ENCODE data around the gene ARMS2. TPM values are rescaled to one million over a fixed set of nuclear protein-coding genes. Genes with fewer than 3 reads are reported as not detected.

The ARMS2 gene
- total RNA-seq, 2 experiments from 2014 or later: not detected

GRCh38 chr10:122505011-122505410 lies 50.6 kb downstream of the ARMS2 start:
- Histone ChIP-seq H3K79me2 (ENCODE audit: insufficient read depth, low read depth, low read length) (no peaks in the 10 kb centered on the region), H3K9me3 (ENCODE audit: low read length) (no peaks in the 10 kb centered on the region), H2AFZ (ENCODE audit: low read length) (no peak overlapping the region), H3K27ac (ENCODE audit: low read depth, low read length, poor library complexity, severe bottlenecking) (no peak overlapping the region), H4K20me1 (ENCODE audit: insufficient read depth, low read length) (no peaks in the 10 kb centered on the region), H3K4me1 (ENCODE audit: insufficient read depth, low read length, poor library complexity, severe bottlenecking) (no peaks in the 10 kb centered on the region), H3K4me3 (ENCODE audit: low read depth, low read length, poor library complexity, severe bottlenecking) (no peak overlapping the region), H3K36me3 (ENCODE audit: insufficient read depth, low read length) (no peaks in the 10 kb centered on the region), H3K4me2 (ENCODE audit: low read length) (no peak overlapping the region), H3K9me2 (ENCODE audit: insufficient read depth, low read length) (no peaks in the 10 kb centered on the region)
- TF ChIP-seq CTCF (conservative IDR thresholded peaks at IDR 0.05; ENCODE audit: low read length): no peak
- no TSS peak for BruUV-seq (replicated peaks)
- no peak for DNase-seq (ENCODE audit: low spot score)
- POLR2A ChIA-PET: no interaction called here
- CTCF ChIA-PET (ENCODE audit: unreplicated experiment): no interaction called here
- intact Hi-C loops (cut with micrococcal nuclease; ENCODE audit: unreplicated experiment): no loop called here

GRCh38 chr10:122505885-122506645 lies 51.6 kb downstream of the ARMS2 start:
- no peak overlapping the region for H3K4me3 ChIP-seq (ENCODE audit: low read depth, low read length, poor library complexity, severe bottlenecking)
- no peak overlapping the region for H2AFZ ChIP-seq (ENCODE audit: low read length)
- no peaks in the 10 kb centered on the region for H3K36me3 ChIP-seq (ENCODE audit: insufficient read depth, low read length)
- H3K27ac ChIP-seq (ENCODE audit: low read depth, low read length, poor library complexity, severe bottlenecking): no peak overlapping the region
- CTCF ChIA-PET (ENCODE audit: unreplicated experiment): no interaction called here
- H3K9me3 ChIP-seq (ENCODE audit: low read length): no peaks in the 10 kb centered on the region
- no peaks in the 10 kb centered on the region for H4K20me1 ChIP-seq (ENCODE audit: insufficient read depth, low read length)
- POLR2A ChIA-PET: interaction anchor here (0.6 kb wide), 1 partner anchor 215 kb away, joined by 3 read pairs; no protein-coding TSS in a partner anchor
- H3K4me2 ChIP-seq (ENCODE audit: low read length): no peak overlapping the region
- TF ChIP-seq EZH2phosphoT487 (IDR thresholded peaks at IDR 0.05; ENCODE audit: borderline replicate concordance, low read depth, low read length): no peak
- no peak for TF ChIP-seq CTCF (conservative IDR thresholded peaks at IDR 0.05; ENCODE audit: low read length)
- H3K79me2 ChIP-seq (ENCODE audit: insufficient read depth, low read depth, low read length): no peaks in the 10 kb centered on the region
- DNase-seq (ENCODE audit: low spot score): no peak
- no peaks in the 10 kb centered on the region for H3K9me2 ChIP-seq (ENCODE audit: insufficient read depth, low read length)
- BruUV-seq (replicated peaks): no TSS peak
- H3K4me1 ChIP-seq (ENCODE audit: insufficient read depth, low read length, poor library complexity, severe bottlenecking): no peaks in the 10 kb centered on the region
- intact Hi-C loops (cut with micrococcal nuclease; ENCODE audit: unreplicated experiment): no loop called here

Small RNA genes within 50 kb of the gene (microRNA-seq; reads per million reads assigned to microRNA genes)
- 2.3 reads per million for gene MIR3941 (ENCODE audit: borderline replicate concordance)

Small RNA genes within 50 kb of the gene (small RNA-seq; reads per million reads assigned to genes)
- gene MIR3941: not detected

Other genes with a start within 250 kb of the ARMS2 start
- gene BTBD16, start 183.4 kb upstream of the ARMS2 start, total RNA-seq (2014; rRNA removed; shearing (Covaris generic)): 0.06 TPM in 1 of 2 replicates, not detected in the other
- not detected in 2 replicates for gene BTBD16, start 183.4 kb upstream of the ARMS2 start, total RNA-seq (2022)
- 4.2 and 7.3 TPM in 2 replicates for gene PLEKHA1, start 79.9 kb upstream of the ARMS2 start, total RNA-seq (2014; rRNA removed; shearing (Covaris generic))
- gene PLEKHA1, start 79.9 kb upstream of the ARMS2 start, total RNA-seq (2022): 5.5 and 5.6 TPM in 2 replicates
- gene HTRA1, start 6.9 kb downstream of the ARMS2 start, total RNA-seq (2014; rRNA removed; shearing (Covaris generic)): not detected in 2 replicates
- not detected in 2 replicates for gene HTRA1, start 6.9 kb downstream of the ARMS2 start, total RNA-seq (2022)
- not detected in 2 replicates for gene DMBT1, start 106.1 kb downstream of the ARMS2 start, total RNA-seq (2014; rRNA removed; shearing (Covaris generic))
- not detected in 2 replicates for gene DMBT1, start 106.1 kb downstream of the ARMS2 start, total RNA-seq (2022)
- not detected in 2 replicates for gene C10orf120, start 245.2 kb downstream of the ARMS2 start, total RNA-seq (2014; rRNA removed; shearing (Covaris generic))
- not detected in 2 replicates for gene C10orf120, start 245.2 kb downstream of the ARMS2 start, total RNA-seq (2022)